GM21825 (cell line): Measurements from ENCODE around the gene CCDC71L.

Experiments
- ATAC-seq: cut with Tn5 transposase; IDR thresholded peaks from one replicate; pipeline ENCODE4 v1.9.1; 2021; ENCODE audit warnings: mild to moderate bottlenecking, moderate library complexity; ENCODE audit not compliant: unreplicated experiment

The CCDC71L gene

DNA sequence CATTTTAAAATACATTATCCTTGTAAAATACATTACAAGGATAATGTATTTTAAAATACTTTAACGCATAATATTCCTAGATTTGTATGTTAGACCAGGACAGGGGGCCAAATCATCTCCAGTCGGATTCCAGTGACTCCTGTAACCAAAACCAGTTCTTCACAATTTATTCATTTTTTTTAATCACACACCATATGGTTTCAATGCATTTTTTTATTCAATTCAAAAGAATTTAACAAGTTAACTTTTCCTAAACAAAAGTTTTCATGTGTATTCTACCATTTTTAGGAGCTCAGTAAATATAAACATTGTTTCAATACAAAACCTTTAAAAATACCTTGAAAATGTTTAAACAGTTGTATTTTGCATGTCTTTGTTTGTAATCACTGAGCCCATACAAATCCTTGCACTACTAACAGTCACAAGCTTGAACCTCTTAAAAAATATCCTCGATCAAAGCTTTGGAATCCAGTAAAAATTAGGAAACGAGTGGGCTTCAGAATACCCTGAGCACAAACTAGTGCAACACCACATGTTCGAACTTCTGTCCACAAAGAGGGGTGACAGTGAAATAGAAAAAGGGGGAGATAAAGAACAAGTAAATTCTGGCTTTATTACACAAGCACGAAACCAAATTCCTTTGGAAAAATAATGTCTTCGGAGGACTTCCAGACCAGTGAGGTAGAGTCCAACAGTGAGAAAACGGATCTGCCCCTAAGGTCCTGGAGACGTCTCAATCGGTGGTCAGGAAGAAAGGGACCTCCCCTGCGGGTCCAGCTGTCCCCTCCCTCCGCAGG is 1.6 kb downstream of the CCDC71L start:
- no peak for ATAC-seq

DNA sequence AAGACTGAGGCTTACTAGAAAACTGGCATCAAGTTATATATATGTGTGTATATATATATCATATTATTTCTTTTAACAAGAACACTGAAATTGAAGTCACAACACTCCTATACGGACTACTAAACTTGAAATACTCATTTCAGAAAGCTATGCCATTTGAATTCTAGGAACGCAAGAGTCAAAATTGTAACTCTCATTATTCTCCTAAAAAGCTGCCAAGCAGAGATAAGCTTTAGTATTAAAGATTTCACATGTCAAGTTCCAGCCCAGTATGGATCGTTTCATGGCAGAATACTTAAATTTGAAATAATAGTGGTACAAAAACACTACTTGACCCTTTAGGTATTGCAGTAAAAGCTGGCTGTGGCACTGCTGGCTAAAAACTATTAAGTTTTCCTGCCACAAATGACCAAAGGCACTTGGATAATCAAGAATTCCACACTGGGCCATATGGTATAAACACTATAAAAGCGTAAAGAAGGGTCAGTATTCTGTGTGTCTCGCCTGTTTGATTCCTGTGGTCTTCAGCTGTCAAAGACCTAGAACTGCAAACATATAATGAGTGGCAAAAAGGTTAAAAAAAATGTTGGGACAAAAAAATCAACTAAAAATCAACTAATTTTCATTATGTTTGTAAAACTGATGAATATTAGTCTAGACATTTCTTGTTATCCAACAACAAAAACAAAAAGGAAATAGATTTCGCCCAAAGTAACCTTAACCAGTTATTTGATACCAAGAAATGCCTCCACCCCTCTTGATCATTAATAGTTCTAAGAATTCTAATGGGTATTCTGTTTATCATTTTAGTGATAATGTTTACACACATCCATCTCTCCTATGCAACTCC is 2.4 kb downstream of the CCDC71L start:
- ATAC-seq = no peak

- no peak for ATAC-seq
Observed at GRCh38 chr7:106657085-106657991, 3.6 kb downstream of the CCDC71L start.

DNA sequence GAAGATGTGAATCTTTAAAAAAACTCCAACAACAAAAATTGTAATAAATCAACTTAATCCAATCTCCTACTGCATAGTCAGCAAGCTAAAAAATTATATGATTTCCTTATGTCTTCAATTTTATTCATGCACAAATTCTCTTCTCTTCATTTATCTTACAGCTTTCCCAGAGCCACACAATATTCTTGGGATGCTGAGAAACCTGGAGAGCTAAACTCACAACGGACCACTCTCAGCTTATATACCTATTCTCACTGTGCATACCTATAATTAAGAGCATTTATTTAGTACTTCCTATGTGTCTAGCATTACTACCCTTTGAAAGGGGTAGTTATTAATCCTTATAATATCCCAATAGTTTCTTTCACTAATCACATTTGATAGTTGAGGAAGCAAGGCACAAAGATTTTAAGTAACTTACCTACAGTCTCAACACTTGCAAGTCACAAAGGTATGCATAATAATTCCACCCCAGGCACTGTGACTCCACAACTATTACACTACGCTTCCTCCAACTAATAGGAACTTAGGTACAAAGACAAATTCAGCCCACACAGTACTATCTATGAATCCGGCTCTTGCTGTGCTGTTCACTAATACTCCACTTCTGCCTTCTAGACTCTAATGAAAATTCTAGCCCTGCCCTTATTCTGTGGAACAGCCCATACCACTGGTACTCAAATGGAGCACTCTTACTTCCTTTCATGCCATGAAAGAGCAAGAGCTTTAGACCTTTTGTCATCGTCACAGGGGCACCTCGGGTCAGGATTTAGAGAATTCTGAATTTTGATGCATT is 5.1 kb downstream of the CCDC71L start:
- ATAC-seq = no peak

DNA sequence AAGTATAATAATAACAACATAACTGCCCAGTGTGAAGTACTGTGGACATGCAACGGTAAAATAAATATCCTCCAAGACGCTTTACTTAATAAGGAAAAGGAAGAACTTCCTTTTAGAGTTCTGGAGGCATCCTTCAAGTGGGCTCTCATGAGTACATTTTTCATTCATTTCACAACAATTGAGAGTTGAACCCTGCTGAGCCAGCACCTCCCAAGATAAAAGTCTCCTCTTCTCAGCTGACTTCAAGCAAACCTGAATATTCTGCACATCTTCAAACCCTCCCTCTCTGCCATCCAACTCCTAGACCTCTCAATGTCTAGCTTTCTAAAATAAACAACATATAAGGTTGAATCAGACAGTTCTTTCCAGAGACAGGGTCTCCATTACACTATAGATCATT is 7.5 kb downstream of the CCDC71L start:
- no peak for ATAC-seq

GRCh38 chr7:106652909-106653308 is 8.0 kb downstream of the CCDC71L start:
- no peak for ATAC-seq

DNA sequence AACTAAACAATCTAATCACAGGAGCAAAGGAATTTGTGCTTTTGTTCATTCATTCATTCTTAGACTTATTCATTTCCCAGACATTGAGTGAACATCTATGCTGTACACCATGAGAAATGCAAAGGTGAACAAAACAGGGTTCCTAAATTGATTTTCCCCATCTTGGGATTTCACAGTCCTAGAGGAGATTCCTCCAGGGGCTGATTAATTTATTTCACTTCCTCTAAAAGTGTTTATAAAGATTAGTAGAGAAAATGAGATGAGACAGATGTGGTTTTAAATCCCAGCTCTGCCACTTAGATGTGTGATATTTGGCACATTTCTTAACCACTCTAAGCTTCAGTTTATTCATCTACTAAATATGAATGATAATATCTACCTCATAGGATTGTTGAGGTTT is 8.9 kb downstream of the CCDC71L start:
- ATAC-seq = no peak

DNA sequence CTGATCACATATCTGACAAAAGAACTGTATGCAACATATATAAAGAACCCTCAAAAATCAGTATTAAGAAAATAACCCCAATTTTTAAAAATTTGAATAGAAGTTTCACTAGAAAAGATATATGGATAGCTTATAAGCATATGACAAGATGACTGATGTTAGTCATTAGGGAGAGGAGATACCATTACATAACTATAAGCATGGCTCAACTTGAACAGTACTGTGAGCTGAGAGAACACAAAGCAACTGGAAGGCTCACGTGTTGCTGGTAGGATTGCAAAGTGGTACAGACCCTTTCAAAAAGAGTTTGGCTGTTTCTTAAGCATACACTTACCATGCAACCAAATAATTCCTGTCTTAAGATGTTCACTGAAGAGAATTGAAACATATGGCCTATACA is 14.7 kb downstream of the CCDC71L start:
- no peak for ATAC-seq

- ATAC-seq = no peak
Observed at GRCh38 chr7:106644999-106645398, 16.0 kb downstream of the CCDC71L start.

DNA sequence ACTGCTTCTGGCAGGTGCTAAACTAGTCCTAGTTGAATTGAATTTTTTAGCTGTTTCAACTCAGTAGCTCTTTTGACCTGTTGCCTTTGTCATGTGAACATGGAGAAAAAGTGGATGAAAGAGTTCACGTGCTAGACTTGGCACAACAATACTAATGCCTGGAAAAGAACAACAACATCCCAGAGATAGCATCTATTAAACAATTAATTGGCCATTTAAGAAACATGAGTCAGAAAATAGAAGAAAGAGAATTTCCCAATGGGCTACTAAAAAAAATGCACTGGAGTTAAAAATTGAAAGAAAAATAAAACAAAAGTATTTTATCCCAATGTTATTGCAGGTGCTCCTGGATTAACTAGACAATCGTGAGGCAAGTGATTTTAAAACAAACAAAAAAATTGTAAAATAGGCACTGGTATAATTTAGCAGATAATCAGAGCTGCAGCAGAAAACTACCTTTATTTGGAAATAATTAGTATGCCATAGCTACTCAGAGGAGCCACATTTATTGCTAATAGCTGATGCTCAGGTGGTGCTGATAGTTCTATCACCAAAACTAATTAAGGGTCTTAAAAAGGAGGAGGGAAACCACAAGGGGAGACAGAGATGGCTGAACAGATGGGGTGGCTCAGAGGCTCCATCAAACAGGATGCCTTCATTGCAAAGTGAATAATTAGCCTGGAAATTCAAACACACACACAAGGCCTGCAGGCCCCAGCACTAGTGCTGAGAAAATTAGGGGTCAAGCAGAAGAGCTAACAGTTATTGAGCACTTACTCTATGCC is 17.6 kb downstream of the CCDC71L start:
- no peak for ATAC-seq

DNA sequence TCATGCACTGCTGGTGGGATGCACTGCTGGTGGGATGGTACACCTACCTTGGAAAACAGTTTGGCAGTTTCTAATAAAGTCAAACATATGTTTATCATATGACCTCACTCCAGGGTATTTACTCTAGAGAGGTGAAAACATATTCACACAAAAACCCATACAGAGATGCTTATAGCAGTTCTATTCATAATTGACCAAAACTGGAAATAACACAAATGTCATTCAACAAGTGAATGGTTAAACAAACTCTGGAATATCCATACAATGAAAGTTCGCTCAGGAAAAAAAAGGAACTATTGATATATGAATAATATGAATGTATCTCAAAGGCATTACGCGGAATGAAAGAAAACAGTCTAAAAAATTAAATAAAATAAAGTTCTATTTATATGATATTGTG is 19.5 kb downstream of the CCDC71L start:
- ATAC-seq = no peak

DNA sequence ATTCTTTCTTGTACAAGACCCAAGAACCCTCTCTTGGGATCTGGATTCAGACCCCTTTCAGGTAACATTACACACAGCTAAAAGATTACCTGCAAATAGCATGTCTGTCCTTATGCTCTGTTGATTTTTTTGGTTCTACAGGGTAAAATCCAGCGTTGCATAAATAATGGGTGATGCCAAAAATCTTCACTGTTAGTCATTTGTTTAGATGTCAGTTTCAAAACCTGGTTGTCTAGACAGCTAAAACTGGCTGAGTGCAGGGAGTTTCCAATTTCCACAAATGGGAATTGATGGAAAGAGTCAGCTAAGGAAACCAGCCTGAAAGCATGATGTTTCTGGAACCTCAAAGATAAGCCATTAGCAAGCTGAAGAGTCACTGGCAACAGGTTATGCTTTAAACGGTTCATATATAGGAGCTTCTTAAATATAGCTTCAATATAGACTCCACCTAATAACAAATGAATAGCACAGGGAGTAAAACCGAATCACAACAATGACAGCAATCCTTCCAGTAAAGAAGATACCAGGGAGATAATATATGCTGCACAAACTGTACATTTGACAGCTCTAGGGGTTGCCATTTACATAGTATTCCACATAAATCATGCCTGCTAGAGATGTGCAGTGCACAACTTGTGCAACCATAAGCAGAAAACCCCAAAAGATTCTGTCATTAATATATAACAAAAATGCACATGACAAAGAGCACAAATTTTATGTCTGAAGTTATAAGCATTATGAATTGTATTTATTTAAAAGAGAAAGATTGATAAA is 20.4 kb downstream of the CCDC71L start:
- no peak for ATAC-seq

- no peak for ATAC-seq
Observed at GRCh38 chr7:106639476-106640334, 21.3 kb downstream of the CCDC71L start.

DNA sequence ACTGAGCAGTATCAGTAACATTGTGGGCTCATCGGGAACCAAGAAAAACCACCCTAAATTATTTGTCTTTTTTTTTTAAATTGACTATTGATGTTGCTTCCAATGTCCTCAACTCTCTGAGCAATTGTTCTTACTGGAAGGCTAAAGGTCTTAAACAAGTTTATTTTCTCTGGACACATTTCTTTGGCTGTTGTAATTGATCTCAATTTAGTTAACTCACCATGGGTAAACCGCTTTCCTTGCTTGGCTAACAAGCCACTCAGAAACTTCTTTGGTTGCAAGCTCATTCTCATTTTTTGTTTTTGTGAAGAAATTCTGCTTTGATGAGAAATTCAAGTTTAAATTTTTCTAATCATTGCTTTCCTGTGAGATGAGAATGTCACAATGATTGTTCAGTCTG is 25.5 kb downstream of the CCDC71L start:
- ATAC-seq = no peak

GRCh38 chr7:106634958-106635357 is 26.0 kb downstream of the CCDC71L start:
- ATAC-seq = no peak

DNA sequence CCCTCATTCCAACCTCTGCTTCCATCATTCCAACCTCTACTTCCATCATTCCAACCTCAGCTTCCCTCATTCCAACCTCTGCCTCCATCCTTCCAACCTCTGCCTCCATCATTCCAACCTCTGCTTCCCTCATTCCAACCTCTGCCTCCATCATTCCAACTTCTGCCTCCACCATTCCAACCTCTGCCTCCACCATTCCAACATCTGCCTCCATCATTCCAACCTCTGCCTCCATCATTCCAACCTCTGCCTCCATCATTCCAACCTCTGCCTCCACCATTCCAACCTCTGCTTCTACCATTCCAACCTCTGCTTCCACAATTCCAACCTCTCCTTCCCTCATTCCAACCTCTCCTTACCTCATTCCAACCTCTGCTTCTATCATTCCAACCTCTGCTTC is 30.3 kb downstream of the CCDC71L start:
- ATAC-seq = no peak

DNA sequence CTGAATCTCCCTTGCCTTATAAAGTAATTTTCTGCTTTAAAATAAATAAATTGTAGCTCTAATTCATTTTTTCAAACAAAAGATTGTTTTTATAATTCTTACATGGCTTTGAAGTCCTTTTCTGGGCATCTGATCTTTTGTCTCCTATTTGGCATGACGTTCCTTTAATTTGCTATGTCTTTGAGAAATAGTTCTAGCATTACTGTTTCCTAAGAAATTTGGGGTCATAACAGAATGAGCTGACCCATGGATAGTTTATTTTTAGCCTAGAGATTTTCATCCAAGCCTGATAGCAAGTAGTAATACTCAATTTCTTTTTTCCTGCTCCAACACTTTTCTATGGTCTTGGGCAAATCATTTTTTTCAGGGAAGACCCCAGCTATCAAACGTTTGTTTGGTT is 31.4 kb downstream of the CCDC71L start:
- no peak for ATAC-seq
